Testis (tissue), 3 donors: Measurements from ENCODE around the gene APOBEC3B. TPM values are rescaled to one million over a fixed set of nuclear protein-coding genes. Genes with fewer than 3 reads are reported as not detected.
"Not testable (repeated sequence)": the region's sequence is repeated elsewhere in the genome, so short reads cannot be mapped to it uniquely, and the experiment has no call there.

Experiments used
- DNase-seq: peaks from one replicate; pipeline ENCODE4 v3.0.0-alpha.2; 2019
- H3K27ac ChIP-seq, 2 donors: fragments of 200-600 bp; sonication (generic); one replicate each; pipeline ENCODE4 v1.5.1; 2019
- H3K27me3 ChIP-seq: fragments of 200-600 bp; sonication (generic); one replicate; pipeline ENCODE4 v1.5.1; 2019
- H3K36me3 ChIP-seq: fragments of 200-600 bp; sonication (generic); one replicate; pipeline ENCODE4 v1.5.1; 2017; ENCODE audit warnings: low read depth; ENCODE audit errors: missing control alignments
- H3K4me1 ChIP-seq: fragments of 200-600 bp; sonication (generic); one replicate; pipeline ENCODE4 v1.5.1; 2019
- H3K4me3 ChIP-seq, 2 donors: fragments of 200-600 bp; sonication (generic); one replicate each; pipeline ENCODE4 v1.5.1; 2017 to 2019
- H3K9me3 ChIP-seq: fragments of 200-600 bp; sonication (generic); one replicate; pipeline ENCODE4 v1.5.1; 2017
- POLR2A ChIP-seq: fragments of 450-650 bp; IDR thresholded peaks from one replicate; pipeline ENCODE4 v1.6.1; 2017; ENCODE audit warnings: antibody characterized with exemption, mild to moderate bottlenecking, moderate library complexity
- WGBS, 2 donors: methylation state at CpG; one replicate each; pipeline ENCODE4 v1.1.5; 2018; 5-methylcytosine and 5-hydroxymethylcytosine counted together
- intact Hi-C: fragments of 100-400 bp; cut with DNase I; formaldehyde crosslinking; loops from one replicate; pipeline ENCODE4 v1.15.1; 2023; ENCODE audit warnings: low total_unique reads
- polyA plus RNA-seq: library from polyadenylated mRNA; stranded (reverse); fragments of 350-450 nt; fragmentation: Illumina TruSeq; extraction: RNeasy Lipid Tissue Mini Kit (QIAGEN cat#74804); gene quantifications from one replicate; pipeline ENCODE4 v1.2.3, GENCODE V29; 2014; ENCODE audit warnings: low read depth, low replicate concordance; ENCODE audit not compliant: insufficient read depth
- total RNA-seq, 2 donors: library from RNA; depleted of rRNA; stranded (reverse); fragments of >200 nt; gene quantifications; one replicate each; pipeline ENCODE4 v1.2.3, GENCODE V29; 2016
- TF ChIP-seq, protein P1 (sequence below), 3 experiments: fragments of 450-650 bp in 2 of 3; fragments of 200-600 bp in 1 of 3; sonication (generic) in 1 of 3; IDR thresholded peaks; one replicate each; pipeline ENCODE4 v1.5.1; 2016 to 2019; ENCODE audit warnings: antibody characterized with exemption in 3 of 3, mild to moderate bottlenecking in 2 of 3, moderate library complexity in 1 of 3

Gene APOBEC3B
- total and polyA plus RNA-seq, 3 donors from 2014 or later = 0.69 to 2.0 (median 1.4) TPM

GRCh38 chr22:39012533-39013511, 30.7 kb downstream of the APOBEC3B start:
- intact Hi-C loops = no loop called here
- peak overlapping the region; percentile 88 to 89 for H3K27ac ChIP-seq
- TF ChIP-seq, protein P1, sequence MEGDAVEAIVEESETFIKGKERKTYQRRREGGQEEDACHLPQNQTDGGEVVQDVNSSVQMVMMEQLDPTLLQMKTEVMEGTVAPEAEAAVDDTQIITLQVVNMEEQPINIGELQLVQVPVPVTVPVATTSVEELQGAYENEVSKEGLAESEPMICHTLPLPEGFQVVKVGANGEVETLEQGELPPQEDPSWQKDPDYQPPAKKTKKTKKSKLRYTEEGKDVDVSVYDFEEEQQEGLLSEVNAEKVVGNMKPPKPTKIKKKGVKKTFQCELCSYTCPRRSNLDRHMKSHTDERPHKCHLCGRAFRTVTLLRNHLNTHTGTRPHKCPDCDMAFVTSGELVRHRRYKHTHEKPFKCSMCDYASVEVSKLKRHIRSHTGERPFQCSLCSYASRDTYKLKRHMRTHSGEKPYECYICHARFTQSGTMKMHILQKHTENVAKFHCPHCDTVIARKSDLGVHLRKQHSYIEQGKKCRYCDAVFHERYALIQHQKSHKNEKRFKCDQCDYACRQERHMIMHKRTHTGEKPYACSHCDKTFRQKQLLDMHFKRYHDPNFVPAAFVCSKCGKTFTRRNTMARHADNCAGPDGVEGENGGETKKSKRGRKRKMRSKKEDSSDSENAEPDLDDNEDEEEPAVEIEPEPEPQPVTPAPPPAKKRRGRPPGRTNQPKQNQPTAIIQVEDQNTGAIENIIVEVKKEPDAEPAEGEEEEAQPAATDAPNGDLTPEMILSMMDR (IDR thresholded peaks at IDR 0.05) = peak in 1 of 3 experiments; percentile 9
- no peak for TF ChIP-seq POLR2A
- no peak overlapping the region for H3K4me3 ChIP-seq
- peaks cover 28% of the 10 kb centered on the region for H3K4me1 ChIP-seq
- no peaks in the 10 kb centered on the region for H3K27me3 ChIP-seq
- WGBS, 2 donors = 52 to 61% methylated on average over 29 of the region's 29 CpGs
- H3K36me3 ChIP-seq = no peaks in the 10 kb centered on the region
- H3K9me3 ChIP-seq = no peaks in the 10 kb centered on the region
- DNase-seq = peak; percentile 87

- H3K36me3 ChIP-seq, H3K9me3 ChIP-seq, H3K27me3 ChIP-seq, intact Hi-C loops, DNase-seq: not testable (repeated sequence)
- 24 to 54% methylated on average over 6 of the region's 6 CpGs for WGBS, 2 donors
- H3K4me3 ChIP-seq = peak overlapping the region; percentile 55 to 74
- H3K27ac ChIP-seq = peak overlapping the region; percentile 88 to 89
- peaks cover 28% of the 10 kb centered on the region for H3K4me1 ChIP-seq
Measured at GRCh38 chr22:39013561-39013941, 31.4 kb downstream of the APOBEC3B start.

DNA sequence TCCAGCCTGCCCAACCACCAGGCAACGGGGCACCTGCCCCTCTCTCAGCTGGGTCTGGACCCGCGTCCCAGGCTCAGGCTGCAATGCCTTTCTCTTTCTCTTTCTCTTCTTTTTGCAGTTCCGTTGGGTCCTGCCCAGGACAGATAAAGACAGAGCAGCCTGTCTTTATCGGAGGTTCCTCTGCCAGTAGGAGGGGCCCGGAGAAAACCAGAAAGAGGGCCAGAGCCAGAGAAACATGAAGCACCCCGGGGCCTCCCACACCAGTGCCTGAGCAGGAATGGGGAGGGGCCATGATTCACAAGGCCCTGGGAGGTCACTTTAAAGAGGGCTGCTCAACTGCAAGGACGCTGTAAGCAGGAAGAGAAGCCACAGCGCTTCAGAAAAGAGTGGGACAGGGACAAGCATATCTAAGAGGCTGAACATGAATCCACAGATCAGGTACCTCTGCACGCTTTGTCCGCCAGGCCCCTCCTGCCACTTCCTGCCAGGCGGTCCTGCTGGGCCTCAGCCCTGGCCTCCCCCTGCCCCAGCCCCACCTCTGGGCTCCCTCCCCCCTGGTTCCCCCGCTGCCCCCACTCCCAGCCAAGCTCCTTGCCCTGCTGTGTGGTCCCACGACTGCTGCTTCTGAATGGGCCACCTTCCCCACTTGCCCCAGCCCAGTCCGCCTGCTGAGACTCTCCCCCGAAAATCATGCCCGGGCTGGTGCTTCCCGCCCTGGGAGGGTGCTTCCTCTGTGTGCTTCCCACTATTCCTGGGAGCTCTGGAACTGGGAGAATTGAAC, 32.0 kb downstream of the APOBEC3B start, which contains the start of gene APOBEC3C:
Gene APOBEC3C, plus strand, starts transcription at position 316 of the 781 bp plus-strand sequence. Its CDS starts 106 bp downstream, at position 422.
- H3K27ac ChIP-seq = peak within 1 kb of the TSS; percentile 88 to 89
- H3K4me1 ChIP-seq = peaks cover 28% of the 10 kb centered on the region
- no peaks in the 10 kb centered on the region for H3K27me3 ChIP-seq
- peak within 1 kb of the TSS; percentile 55 to 74 for H3K4me3 ChIP-seq
- peak; percentile 62 for TF ChIP-seq POLR2A
- TF ChIP-seq, protein P1 (IDR thresholded peaks at IDR 0.05) = peak in 1 of 3 experiments; percentile 10
- intact Hi-C loops = no loop called here
- H3K36me3 ChIP-seq = no peaks in the 10 kb centered on the region
- WGBS, 2 donors = 17 to 48% methylated on average over 13 to 18 of the region's 18 CpGs
- DNase-seq = peak; percentile 96
- H3K9me3 ChIP-seq = no peaks in the 10 kb centered on the region

DNA sequence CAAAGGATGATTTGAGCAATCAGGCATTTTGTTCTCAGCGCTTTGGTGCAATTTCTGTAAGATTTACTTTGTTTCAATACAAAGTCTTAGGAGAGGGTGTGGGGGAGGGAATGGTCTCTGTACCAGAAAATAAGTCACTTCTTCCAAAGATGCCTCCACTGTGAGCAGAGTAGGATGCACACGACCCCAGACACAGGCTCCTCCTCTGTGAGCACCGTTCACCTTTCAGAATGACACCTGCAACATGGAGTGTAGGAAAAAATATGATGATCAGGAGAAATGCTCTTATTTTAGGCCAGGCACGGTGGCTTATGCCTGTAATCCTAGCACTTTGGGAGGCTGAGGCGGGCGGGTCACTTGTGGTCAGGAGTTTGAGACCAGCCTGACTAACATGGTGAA, 32.6 kb downstream of the APOBEC3B start:
- peak overlapping the region; percentile 88 to 89 for H3K27ac ChIP-seq
- H3K4me1 ChIP-seq = peaks cover 31% of the 10 kb centered on the region
- DNase-seq, intact Hi-C loops, H3K9me3 ChIP-seq, H3K27me3 ChIP-seq, H3K36me3 ChIP-seq: not testable (repeated sequence)
- peak overlapping the region; percentile 55 to 74 for H3K4me3 ChIP-seq
- WGBS, 2 donors = 13 to 30% methylated on average over 3 to 6 of the region's 6 CpGs

- no peaks in the 10 kb centered on the region for H3K27me3 ChIP-seq
- H3K27ac ChIP-seq = no peak overlapping the region
- WGBS, 2 donors = 94% methylated on average over 13 of the region's 13 CpGs
- no peaks in the 10 kb centered on the region for H3K9me3 ChIP-seq
- TF ChIP-seq, protein P1 (IDR thresholded peaks at IDR 0.05) = no peak
- TF ChIP-seq POLR2A = no peak
- intact Hi-C loops = no loop called here
- H3K4me1 ChIP-seq = peaks cover 41% of the 10 kb centered on the region
- H3K4me3 ChIP-seq = no peak overlapping the region
- DNase-seq = no peak
- H3K36me3 ChIP-seq = no peaks in the 10 kb centered on the region
Measured at GRCh38 chr22:39016592-39016991, 34.4 kb downstream of the APOBEC3B start.
